GM12864 (cell line): ENCODE measurements around the gene PPFIA4.

Experiments used
- DNase-seq: peaks from one replicate; pipeline ENCODE4 v3.0.0-alpha.2; 2011; ENCODE audit warnings: low read depth
- H3K4me3 ChIP-seq: 2 replicates; pipeline ENCODE4 v1.5.1; 2011; ENCODE audit warnings: mild to moderate bottlenecking, low read depth, low read length, control low read depth
- TF ChIP-seq, protein P1 (sequence below): IDR thresholded peaks from 2 replicates; pipeline ENCODE4 v1.5.1; 2011; ENCODE audit warnings: low read depth, mild to moderate bottlenecking, moderate library complexity, low read length, control low read depth, inconsistent platforms; ENCODE audit errors: missing control alignments

PPFIA4 gene

DNA sequence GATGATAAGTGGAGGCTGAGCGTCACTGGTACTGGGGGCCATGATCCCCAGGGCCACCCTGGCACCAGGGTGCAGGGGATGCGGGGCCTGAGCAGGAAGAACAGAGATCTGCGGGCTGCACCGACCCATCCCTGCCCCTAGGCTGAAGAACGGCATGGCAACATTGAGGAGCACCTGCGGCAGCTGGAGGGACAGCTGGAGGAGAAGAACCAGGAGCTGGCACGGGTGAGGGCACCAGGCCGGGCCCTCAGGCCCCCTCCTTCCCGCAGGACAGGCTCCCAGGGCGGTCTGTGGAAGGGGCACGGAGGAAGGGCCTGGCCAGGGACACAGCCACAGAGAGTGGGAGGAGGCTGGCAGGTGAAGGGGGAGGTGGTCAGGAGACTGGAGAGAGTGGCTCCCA is 21.8 kb downstream of the PPFIA4 start:
- TF ChIP-seq, protein P1, sequence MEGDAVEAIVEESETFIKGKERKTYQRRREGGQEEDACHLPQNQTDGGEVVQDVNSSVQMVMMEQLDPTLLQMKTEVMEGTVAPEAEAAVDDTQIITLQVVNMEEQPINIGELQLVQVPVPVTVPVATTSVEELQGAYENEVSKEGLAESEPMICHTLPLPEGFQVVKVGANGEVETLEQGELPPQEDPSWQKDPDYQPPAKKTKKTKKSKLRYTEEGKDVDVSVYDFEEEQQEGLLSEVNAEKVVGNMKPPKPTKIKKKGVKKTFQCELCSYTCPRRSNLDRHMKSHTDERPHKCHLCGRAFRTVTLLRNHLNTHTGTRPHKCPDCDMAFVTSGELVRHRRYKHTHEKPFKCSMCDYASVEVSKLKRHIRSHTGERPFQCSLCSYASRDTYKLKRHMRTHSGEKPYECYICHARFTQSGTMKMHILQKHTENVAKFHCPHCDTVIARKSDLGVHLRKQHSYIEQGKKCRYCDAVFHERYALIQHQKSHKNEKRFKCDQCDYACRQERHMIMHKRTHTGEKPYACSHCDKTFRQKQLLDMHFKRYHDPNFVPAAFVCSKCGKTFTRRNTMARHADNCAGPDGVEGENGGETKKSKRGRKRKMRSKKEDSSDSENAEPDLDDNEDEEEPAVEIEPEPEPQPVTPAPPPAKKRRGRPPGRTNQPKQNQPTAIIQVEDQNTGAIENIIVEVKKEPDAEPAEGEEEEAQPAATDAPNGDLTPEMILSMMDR: no peak
- DNase-seq: no peak
- no peak overlapping the region for H3K4me3 ChIP-seq

DNA sequence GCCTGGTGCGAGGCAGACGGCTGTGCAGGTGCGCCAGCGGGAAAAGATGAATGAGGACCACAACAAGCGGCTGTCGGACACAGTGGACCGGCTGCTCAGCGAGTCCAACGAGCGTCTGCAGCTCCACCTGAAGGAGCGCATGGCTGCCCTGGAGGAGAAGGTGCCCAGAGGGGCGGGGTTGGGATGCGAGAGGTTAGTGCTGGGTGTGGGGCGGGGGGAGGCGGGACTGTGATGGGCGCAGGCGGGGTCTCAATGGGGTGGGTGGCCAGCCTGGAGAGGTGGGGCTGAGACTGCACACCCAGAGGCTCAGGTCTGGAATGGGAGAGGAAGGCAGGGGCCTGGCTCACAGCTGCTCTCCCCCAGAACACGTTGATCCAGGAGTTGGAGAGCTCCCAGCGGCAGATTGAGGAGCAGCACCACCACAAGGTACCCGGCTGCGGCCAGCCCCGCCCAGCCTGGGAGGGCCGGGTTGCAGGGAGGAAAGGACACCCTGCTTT is 22.3 kb downstream of the PPFIA4 start:
- TF ChIP-seq, protein P1: no peak
- no peak for DNase-seq
- no peak overlapping the region for H3K4me3 ChIP-seq

DNA sequence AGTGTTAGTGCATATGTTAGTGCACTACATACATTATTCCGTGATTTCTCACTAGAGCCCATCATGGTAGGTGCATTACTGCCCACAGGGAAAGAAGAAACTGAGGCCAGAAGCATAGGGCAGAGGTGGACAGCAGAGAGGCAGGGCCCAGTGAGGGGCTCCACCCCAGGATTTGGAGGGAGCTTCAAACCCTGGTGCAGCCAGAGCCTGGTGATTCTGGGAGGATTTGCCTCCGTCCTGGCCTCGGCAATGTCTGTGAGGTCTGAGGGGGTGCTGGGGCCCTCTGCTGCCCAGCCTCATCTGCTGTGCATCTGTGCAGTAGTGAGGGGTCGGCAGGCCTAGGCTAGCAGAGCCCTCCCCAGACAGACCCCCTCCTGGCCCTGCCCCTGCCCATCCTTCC is 22.8 kb downstream of the PPFIA4 start:
- H3K4me3 ChIP-seq: no peak overlapping the region
- TF ChIP-seq, protein P1: no peak
- no peak for DNase-seq

DNA sequence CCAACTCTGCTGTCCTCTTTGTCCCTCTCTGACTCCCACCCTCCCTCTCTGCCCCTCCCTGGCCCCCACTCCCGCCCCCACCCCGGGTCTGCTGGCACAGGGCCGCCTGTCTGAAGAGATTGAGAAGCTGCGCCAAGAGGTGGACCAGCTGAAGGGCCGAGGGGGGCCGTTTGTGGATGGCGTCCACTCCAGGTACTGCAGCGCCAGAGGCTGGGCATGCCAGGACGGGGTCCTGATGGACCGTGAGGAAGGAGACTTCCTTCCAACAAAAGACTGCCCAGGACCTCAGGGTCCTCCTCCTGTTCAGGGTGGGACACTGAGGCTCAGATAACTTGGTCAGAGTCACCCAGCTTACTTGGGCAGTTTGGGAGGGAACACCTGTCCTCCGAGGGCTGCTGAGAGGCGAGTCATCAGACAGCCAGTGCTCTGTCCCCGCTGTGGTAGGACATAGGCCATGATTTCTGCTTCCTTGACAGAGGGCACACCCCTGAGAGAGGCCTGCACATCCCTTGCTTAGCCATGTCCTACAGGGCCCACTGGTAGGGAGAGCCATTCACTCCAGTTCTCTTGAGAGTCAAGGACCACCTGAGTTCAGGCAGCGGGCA is 23.4 kb downstream of the PPFIA4 start:
- no peak overlapping the region for H3K4me3 ChIP-seq
- TF ChIP-seq, protein P1: no peak
- no peak for DNase-seq

DNA sequence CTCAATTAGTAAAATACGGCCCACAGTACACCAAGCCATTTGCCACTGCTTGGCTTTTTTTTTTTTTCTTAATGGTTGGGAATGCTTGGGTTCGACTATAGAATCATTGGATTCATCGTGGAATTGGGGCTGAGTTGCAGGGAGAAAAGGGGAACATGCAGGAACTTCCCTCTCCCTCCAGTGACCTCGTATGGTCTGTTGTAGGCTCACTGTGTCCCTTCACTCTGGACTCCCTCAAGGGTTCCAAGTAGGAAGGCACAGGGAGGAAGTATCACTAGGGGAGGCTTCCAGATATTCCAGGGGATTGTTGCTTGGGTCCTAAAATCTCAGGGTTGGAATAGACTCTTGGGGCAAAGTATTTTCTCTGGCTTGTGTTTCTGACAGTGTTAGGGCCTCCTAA is 24.5 kb downstream of the PPFIA4 start:
- DNase-seq: no peak
- no peak overlapping the region for H3K4me3 ChIP-seq
- TF ChIP-seq, protein P1: no peak

DNA sequence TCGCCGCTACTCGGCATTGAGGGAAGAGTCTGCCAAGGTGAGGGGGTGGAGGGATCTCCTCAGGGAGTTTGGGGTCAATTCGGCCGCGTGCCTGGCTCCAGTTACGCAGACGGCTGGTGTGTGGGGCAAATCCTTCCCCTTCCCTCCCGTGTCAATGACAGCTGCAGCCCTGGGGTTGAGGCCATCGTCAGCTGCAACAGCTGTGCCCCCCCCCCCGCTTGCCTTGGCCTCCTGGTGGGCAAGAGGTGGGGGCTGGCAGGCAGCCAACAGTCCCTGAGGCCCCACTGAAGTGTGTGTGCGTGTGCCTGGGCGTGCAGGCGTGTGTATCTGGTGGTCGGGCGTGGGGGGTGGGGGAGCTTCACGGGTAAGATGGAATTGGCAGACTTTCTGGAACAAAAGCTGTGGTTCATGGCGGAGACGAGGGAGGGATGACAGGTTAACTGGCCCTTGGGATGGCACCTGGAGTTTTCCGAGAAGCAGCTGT is 25.6 kb downstream of the PPFIA4 start:
- no peak overlapping the region for H3K4me3 ChIP-seq
- DNase-seq: no peak

More for the DNA sequence above, 25.6 kb downstream of the PPFIA4 start:
- TF ChIP-seq, protein P1: no peak
